HEK293 (cell line): ENCODE measurements around the gene FBXO40.

Source experiments
- TCF7L2 ChIP-seq: IDR thresholded peaks from 2 replicates; pipeline ENCODE4 v1.6.1; 2011; ENCODE audit warnings: low read depth, mild to moderate bottlenecking, inconsistent platforms, low read length, moderate library complexity, borderline replicate concordance
- YY1 ChIP-seq: fragments of 450-650 bp; formaldehyde crosslinking; IDR thresholded peaks from 2 replicates; pipeline ENCODE4 v1.5.1; 2018; ENCODE audit warnings: missing biosample characterization, missing genetic modification characterization
- ZIC2 ChIP-seq: fragments of 450-650 bp; formaldehyde crosslinking; IDR thresholded peaks from 2 replicates; pipeline ENCODE4 v1.5.1; 2016; ENCODE audit warnings: missing biosample characterization, missing genetic modification characterization
- ZNF121 ChIP-seq: fragments of 450-650 bp; formaldehyde crosslinking; IDR thresholded peaks from 2 replicates; pipeline ENCODE4 v1.5.1; 2016; ENCODE audit warnings: missing biosample characterization, missing genetic modification characterization
- ZNF23 ChIP-seq: fragments of 450-650 bp; formaldehyde crosslinking; IDR thresholded peaks from 2 replicates; pipeline ENCODE4 v1.5.1; 2016; ENCODE audit warnings: missing biosample characterization, missing genetic modification characterization, borderline replicate concordance
- ZNF302 ChIP-seq: fragments of 450-650 bp; formaldehyde crosslinking; IDR thresholded peaks from 2 replicates; pipeline ENCODE4 v1.5.1; 2016; ENCODE audit warnings: missing biosample characterization, missing genetic modification characterization, low read depth
- ZNF621 ChIP-seq: fragments of 450-650 bp; formaldehyde crosslinking; IDR thresholded peaks from 2 replicates; pipeline ENCODE4 v1.5.1; 2017; ENCODE audit warnings: missing biosample characterization, missing genetic modification characterization
- TF ChIP-seq, protein P1 (sequence below): fragments of 450-650 bp; formaldehyde crosslinking; IDR thresholded peaks from 2 replicates; pipeline ENCODE4 v1.5.1; 2016; ENCODE audit warnings: missing biosample characterization, missing genetic modification characterization
- TF ChIP-seq, protein P2 (sequence below): fragments of 450-650 bp; formaldehyde crosslinking; IDR thresholded peaks from 2 replicates; pipeline ENCODE4 v1.5.1; 2016; ENCODE audit warnings: missing biosample characterization, missing genetic modification characterization

DNA sequence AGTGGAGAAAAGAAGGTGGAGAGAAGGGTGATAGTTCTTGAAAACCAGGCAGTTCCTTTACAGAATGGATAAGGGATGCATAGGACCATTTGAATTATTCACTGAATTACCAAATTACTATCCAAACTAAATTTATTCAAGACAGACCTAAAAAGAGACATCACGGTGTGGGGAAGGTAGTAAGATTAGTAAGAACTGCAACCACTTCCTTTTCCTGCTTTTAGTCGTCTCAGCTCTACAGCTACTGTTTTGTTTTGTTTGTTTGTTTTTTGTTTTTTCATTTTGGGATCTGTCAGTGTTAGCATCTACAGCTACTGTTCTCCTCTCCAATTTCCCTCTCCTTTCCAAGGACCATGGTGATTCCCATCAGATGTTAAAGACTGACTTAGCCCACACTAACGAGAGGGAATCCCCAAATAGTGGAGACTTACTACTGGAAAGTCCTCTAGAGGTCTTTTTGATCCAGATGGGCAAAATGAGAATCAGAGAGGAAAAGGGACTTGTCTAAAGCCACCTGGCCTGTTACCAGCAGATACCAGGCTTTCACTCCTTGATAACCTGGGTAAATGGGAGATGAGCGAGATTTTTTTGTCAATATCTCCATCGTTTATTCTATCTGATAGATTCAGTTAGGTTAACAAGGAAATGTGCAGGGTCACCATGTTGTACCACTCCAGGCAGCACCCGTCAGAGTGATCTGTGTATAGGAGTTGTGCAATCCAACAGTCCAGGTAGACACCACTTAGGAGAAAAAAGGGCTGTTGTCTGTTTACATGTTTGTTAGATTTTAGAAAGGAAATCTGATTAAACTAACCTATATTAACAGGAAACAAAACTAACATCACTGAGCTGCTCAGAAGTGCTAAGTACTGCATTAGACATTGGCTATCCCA, 61.6 kb downstream of the FBXO40 start:
- TF ChIP-seq, protein P1, sequence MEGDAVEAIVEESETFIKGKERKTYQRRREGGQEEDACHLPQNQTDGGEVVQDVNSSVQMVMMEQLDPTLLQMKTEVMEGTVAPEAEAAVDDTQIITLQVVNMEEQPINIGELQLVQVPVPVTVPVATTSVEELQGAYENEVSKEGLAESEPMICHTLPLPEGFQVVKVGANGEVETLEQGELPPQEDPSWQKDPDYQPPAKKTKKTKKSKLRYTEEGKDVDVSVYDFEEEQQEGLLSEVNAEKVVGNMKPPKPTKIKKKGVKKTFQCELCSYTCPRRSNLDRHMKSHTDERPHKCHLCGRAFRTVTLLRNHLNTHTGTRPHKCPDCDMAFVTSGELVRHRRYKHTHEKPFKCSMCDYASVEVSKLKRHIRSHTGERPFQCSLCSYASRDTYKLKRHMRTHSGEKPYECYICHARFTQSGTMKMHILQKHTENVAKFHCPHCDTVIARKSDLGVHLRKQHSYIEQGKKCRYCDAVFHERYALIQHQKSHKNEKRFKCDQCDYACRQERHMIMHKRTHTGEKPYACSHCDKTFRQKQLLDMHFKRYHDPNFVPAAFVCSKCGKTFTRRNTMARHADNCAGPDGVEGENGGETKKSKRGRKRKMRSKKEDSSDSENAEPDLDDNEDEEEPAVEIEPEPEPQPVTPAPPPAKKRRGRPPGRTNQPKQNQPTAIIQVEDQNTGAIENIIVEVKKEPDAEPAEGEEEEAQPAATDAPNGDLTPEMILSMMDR (tag by site-specific recombination), result no peak
- TF ChIP-seq ZNF23 (tag by site-specific recombination), result no peak
- no peak for TF ChIP-seq ZNF121 (tag by site-specific recombination)
- TF ChIP-seq ZIC2 (tag by site-specific recombination), result no peak
- no peak for TF ChIP-seq ZNF302 (tag by site-specific recombination)
- no peak for TF ChIP-seq YY1
- TF ChIP-seq, protein P2, sequence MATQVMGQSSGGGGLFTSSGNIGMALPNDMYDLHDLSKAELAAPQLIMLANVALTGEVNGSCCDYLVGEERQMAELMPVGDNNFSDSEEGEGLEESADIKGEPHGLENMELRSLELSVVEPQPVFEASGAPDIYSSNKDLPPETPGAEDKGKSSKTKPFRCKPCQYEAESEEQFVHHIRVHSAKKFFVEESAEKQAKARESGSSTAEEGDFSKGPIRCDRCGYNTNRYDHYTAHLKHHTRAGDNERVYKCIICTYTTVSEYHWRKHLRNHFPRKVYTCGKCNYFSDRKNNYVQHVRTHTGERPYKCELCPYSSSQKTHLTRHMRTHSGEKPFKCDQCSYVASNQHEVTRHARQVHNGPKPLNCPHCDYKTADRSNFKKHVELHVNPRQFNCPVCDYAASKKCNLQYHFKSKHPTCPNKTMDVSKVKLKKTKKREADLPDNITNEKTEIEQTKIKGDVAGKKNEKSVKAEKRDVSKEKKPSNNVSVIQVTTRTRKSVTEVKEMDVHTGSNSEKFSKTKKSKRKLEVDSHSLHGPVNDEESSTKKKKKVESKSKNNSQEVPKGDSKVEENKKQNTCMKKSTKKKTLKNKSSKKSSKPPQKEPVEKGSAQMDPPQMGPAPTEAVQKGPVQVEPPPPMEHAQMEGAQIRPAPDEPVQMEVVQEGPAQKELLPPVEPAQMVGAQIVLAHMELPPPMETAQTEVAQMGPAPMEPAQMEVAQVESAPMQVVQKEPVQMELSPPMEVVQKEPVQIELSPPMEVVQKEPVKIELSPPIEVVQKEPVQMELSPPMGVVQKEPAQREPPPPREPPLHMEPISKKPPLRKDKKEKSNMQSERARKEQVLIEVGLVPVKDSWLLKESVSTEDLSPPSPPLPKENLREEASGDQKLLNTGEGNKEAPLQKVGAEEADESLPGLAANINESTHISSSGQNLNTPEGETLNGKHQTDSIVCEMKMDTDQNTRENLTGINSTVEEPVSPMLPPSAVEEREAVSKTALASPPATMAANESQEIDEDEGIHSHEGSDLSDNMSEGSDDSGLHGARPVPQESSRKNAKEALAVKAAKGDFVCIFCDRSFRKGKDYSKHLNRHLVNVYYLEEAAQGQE (tag by site-specific recombination), result no peak
- no peak for TF ChIP-seq TCF7L2
- TF ChIP-seq ZNF621 (tag by site-specific recombination), result no peak
